GM19025 (cell line): ENCODE results near the gene LARGE1.
"Not testable (repeated sequence)": the region's sequence is repeated elsewhere in the genome, so short reads cannot be mapped to it uniquely, and the experiment has no call there.

Source experiments
- ATAC-seq: cut with Tn5 transposase; IDR thresholded peaks from one replicate; pipeline ENCODE4 v1.9.1; 2021; ENCODE audit warnings: mild to moderate bottlenecking, low read depth, moderate library complexity; ENCODE audit not compliant: unreplicated experiment

LARGE1 gene

DNA sequence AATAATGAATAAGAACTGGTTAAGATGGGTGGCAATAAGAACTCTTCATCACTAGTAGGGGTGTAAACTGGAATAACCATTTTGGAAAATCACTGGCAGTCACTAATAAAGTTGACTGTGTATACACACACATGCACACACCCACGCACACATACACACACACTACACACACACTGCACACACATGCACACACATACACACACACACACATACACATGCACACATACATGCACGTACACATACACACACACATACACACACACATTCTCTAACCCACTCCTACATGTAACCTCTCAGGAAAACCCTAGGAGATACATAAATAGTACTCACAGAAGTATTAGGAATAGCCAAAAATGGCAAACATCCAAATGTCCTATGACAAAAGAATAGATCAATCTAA is 455.6 kb downstream of the LARGE1 start:
- ATAC-seq: no peak

DNA sequence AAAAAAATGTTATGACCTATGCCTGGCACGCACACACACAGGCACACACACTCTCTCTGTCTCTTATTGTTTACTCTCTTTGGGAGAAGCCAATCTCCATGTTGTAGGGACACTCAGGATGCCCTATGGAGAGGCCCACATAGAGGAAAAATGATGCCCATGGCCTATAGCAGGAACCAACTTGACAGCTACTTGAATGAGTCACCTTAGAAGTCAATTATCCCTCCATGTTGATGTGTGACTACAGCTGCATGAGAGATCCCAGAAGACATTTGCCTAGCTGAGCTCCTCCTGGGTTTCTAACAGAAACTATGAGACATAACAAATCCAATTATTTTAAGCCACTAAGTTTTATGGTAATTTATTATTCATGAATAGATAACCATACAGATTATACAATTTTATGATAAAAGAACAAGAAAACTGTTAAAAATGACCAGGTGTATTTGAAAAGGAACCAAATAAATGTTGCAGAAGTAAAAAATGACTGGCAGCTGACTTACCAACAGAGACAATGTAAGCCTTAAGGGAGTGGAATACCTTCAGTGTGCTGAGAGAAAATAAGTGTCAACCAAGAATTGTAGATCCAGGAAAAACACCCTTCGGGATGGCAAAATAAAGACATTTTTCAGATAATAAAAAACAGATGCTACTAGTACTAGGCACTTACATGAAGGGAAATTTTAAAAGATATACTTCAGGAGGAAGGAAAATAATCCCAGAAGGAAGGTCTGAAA is 458.4 kb downstream of the LARGE1 start:
- no peak for ATAC-seq

GRCh38 chr22:33461245-33461644 is 459.0 kb downstream of the LARGE1 start:
- ATAC-seq: not testable (repeated sequence)

GRCh38 chr22:33459137-33459536 is 461.1 kb downstream of the LARGE1 start:
- no peak for ATAC-seq

DNA sequence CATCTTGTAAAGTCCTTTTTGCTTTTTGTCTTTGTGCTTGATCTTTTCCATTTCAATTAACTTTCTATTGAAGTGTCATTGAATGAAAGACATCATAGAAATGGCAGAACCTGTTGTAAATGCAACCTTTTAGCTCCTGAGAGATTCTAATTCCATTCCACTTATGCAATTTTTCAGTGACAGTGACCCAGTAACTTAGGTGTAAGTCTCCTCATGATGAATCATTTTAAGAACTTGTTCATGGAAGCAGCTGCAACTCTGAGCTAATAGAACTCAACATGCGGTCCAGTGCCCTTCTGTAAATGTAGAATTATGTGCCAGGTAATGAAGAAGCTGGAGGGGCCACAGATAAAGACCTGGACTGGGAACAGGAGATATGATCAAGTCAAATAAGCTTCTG is 463.8 kb downstream of the LARGE1 start:
- ATAC-seq: no peak

DNA sequence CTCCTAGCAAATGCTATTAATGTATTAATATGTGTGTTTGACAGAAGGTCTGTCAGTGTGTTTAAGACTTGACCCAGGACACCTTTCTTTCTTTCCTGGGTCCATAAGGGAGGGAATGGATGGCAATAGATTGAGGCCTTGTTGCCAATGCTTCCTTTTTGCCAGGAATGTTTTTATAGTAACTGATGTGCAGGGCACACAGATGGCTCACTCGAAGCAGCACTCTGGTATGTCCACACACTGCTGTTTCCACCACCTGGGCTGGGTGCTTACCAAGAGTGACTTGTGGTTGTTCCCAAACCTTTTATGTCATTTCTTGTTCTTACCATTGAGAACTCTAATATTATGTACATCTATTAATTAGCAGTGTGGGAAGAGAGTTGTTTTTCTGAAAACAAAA is 465.2 kb downstream of the LARGE1 start:
- no peak for ATAC-seq

- ATAC-seq: no peak
These were observed 468.3 kb downstream of the LARGE1 start for GRCh38 chr22:33451866-33452469.

DNA sequence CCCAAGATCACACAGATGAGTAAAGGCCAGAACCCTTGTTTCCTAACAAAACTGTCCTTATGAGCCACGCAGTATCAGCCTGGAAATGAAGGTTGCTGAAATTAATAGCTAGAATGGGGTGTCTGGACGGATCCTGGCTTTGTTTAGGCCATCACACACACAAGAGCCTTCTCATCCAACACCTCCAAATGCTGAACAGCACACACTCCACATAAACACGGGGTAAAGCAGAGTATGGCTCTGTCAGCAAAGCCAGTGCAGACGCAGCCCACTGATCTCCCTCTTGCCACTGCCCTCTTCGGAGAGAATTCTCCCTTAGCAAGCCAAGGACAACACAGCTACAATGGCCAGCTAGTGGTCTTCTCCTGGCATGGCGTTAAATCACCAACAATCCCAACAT is 469.5 kb downstream of the LARGE1 start:
- no peak for ATAC-seq

- no peak for ATAC-seq
These were observed 472.5 kb downstream of the LARGE1 start for GRCh38 chr22:33447733-33448132.

DNA sequence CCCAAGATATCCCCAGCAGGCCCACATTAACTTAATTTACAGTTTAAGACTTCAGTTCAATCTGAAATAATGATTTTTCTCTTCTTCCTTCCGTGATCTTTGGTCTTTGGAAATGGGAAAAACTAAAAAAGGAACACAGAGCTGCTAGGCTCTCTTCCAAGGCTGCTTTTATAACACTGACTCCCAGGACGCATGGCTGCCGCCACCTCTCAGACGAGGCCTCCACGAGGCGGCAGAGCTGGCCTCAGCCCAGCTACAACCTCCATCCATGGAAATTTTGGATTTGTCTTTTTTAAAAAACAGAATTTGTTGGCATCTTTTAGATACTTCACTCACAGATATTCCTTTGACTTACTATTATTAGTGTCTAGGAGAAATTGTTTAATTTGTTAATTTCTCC is 476.6 kb downstream of the LARGE1 start:
- ATAC-seq: no peak

DNA sequence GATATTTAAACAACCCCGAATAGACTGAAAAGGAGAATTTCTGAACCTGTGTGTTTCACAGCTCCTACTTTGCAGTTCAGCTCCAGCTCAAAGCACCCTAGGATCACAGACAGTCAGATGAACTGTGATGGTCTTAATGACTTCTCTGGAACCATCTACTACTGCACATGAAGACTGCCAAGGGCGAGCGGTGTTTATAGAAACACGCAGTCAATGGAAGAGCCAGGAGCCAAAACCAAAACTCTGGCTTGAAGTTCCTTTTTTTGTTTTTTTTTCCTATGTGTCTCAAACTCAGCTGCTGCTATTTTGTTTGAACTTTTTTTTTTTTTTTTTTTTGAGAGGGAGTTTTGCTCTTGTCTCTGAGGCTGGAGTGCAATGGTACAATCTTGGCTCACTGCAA is 479.5 kb downstream of the LARGE1 start:
- no peak for ATAC-seq

DNA sequence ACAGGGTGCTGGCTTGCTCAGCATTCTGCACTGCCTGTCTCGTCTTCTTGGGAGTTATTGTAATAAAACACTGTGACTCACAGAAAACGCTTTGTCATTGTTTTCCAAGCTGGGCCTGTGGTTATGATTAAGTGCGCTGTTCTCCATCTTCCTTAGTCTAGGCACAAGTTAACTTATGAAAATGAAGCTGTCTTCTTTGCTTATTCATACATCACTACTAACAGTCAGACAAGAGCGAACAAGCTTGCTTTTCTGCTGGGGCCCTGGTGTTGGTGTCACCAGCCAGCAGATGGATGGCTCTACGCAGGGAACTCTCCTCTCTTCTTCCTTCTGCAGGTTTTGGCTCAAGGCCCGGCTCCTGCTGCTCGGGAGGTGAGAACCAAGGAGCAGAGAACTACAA is 482.0 kb downstream of the LARGE1 start:
- no peak for ATAC-seq

DNA sequence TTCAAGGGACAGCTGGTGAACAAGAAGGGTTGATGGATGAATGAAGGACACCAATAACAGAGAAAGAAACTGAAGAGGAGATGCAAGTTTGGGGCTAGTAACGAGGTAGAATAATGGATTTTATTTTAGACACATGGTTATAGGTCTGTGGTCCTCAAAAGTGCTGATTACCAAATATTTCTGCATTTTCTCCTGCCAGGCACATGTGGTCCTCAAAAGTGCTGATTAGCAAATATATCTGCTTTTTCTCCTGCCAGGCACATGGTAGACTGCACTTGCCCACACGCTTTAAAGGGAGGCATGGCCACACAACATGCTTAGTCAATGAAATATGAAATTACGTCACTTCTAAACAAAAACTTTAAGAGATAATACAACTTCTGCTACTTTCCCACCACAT is 489.0 kb downstream of the LARGE1 start:
- ATAC-seq: no peak

DNA sequence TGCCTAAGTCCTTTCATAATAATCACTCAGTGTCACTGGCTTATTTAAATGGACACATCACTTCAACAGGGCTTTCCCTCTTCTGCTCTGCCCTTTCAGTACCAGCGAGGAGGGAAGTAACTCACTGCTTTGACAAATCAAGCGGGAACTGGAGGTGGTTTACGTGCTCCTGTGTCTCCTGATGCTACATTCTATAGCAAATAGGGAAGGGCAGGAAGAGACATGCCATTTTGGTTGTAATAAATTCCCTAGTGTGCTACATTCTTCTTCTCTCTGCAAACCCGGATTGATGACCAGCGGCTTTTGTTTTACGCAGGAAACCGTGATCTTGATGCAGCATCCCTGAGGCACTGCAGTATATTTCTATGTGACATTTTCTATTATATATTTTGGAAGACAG is 491.0 kb downstream of the LARGE1 start:
- ATAC-seq: no peak

DNA sequence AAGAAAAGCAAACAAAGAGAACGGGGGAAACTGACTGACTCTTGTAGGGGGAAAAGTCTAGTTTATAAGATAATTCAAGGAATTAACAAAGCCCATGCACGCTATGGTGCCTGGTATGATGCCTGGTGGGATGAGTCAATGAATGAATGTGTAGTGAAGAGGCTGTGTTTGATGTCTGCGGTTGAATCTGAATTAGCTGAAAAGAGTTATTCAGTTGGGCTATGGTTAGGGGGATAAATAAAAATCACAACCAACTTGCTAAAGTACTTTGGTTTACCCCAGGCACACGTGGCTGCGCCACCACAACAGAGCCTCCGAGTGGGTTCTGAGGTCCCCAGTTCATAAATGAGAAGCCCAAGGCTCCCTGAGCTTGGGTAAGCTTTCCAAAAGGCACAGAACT is 492.8 kb downstream of the LARGE1 start:
- no peak for ATAC-seq

DNA sequence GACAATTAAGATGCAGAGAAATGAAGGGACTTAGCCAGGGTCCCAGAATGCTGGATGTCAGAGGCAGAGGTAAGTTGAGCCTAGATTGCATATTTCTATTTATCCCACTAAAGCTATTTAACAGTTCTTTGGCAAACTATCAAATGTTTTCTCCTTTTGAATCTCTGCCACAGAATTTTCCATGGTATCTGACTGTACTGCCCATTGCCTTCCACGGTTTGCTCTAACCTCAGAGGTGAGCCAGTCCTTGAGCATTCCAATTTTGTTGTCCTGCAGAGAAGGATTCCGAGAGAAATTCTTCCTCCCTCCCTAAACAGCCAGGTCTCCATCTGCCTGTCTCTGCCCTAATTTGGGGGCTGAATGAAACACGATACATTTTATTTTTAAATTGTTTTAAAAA is 493.8 kb downstream of the LARGE1 start:
- ATAC-seq: no peak

- no peak for ATAC-seq
These were observed 498.4 kb downstream of the LARGE1 start for GRCh38 chr22:33421859-33422258.

DNA sequence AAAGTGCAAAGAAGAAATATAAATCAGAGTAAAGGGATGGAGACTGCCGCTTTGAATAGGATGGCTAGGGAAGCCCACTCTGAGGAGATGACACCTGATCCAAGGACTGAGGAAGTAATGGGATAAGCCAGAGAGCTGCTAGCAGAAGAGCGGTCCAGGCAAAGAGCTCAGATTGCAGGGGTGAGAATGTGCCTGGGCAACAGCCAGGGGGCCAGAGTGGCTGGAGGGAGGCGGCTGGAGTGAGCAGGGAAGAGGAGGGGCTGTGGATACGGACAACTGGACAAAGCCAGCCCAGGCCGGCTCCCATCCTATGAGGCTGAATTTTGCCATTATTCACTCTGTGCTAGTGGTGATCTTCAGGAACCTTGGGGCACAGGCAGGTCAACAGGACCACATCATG is 501.8 kb downstream of the LARGE1 start:
- ATAC-seq: no peak

GRCh38 chr22:33415401-33415800 is 504.9 kb downstream of the LARGE1 start:
- no peak for ATAC-seq

DNA sequence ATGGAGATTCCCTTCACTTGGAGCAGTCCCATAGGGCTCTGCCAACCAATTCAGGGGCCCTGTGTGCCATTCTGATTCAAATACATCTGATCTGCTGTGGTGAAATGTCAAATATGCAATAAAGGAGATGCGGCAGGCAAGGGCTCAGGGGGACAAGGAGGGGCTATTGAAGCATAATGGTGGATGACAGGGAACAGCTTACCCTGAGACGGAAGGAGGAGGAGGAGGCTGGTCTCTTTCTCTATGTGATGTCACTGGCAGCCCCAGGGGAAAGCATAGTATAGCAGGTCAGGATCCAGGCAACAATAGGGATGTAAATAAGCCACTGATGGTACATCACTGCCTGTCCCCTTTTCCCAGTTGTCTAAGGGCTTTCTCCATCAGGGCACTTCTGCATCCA is 511.2 kb downstream of the LARGE1 start:
- no peak for ATAC-seq

DNA sequence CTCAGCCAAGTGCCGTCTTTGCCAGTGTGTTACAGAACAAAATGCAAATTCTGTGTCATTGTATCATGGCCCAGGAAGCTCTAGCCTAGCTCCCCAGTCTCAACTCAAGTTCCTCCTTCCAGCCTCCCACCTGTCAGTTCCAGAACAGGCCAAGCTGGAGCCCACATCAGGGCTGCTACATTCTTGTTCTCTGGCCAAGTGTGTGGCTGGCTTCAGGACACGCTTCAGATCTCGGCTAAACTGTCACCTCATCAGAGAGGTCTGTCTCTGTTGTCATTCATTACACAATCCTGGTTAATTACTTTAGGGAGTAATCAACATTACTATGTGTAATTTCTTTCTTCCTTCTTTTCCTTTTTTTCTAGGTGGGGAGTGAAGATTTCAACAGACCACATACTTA is 515.1 kb downstream of the LARGE1 start:
- ATAC-seq: no peak

GRCh38 chr22:33404723-33405122 is 515.6 kb downstream of the LARGE1 start:
- ATAC-seq: no peak
